Keratinocyte (primary cell): ENCODE results near the gene MYADML2.

Experiments
- CTCF ChIP-seq, 3 experiments: IDR thresholded peaks in 1 of 3; conservative IDR thresholded peaks in 1 of 3; optimal IDR thresholded peaks in 1 of 3; 2 replicates in 2 of 3; 3 replicates in 1 of 3; pipeline versions ENCODE3 to v1.5.1; 2011; ENCODE audit warnings: low read length in 3 of 3, mild to moderate bottlenecking in 3 of 3, moderate library complexity in 2 of 3, control low read depth in 1 of 3, inconsistent platforms in 1 of 3; ENCODE audit not compliant: insufficient read depth in 2 of 3; ENCODE audit errors: extremely low read depth in 1 of 3
- EZH2 ChIP-seq: IDR thresholded peaks from one replicate; pipeline ENCODE4 v1.6.1; 2012; ENCODE audit warnings: inconsistent platforms, mild to moderate bottlenecking, low read length, moderate library complexity

- TF ChIP-seq CTCF (optimal IDR thresholded peaks at IDR 0.05 in 1 of 3, IDR thresholded peaks at IDR 0.05 in 1 of 3, conservative IDR thresholded peaks at IDR 0.05 in 1 of 3; ENCODE audit: extremely low read depth in 1 of 3, insufficient read depth in 2 of 3, low read length in 3 of 3): no peak
- no peak for TF ChIP-seq EZH2
Measured at GRCh38 chr17:81964081-81964849, 17.2 kb upstream of the MYADML2 start.
